ENCODE measurements around the gene GID4. TPM values are rescaled to one million over a fixed set of nuclear protein-coding genes. Genes with fewer than 3 reads are reported as not detected.

GID4 gene
- polyA plus RNA-seq, 1 donor, result 9.9 TPM

DNA sequence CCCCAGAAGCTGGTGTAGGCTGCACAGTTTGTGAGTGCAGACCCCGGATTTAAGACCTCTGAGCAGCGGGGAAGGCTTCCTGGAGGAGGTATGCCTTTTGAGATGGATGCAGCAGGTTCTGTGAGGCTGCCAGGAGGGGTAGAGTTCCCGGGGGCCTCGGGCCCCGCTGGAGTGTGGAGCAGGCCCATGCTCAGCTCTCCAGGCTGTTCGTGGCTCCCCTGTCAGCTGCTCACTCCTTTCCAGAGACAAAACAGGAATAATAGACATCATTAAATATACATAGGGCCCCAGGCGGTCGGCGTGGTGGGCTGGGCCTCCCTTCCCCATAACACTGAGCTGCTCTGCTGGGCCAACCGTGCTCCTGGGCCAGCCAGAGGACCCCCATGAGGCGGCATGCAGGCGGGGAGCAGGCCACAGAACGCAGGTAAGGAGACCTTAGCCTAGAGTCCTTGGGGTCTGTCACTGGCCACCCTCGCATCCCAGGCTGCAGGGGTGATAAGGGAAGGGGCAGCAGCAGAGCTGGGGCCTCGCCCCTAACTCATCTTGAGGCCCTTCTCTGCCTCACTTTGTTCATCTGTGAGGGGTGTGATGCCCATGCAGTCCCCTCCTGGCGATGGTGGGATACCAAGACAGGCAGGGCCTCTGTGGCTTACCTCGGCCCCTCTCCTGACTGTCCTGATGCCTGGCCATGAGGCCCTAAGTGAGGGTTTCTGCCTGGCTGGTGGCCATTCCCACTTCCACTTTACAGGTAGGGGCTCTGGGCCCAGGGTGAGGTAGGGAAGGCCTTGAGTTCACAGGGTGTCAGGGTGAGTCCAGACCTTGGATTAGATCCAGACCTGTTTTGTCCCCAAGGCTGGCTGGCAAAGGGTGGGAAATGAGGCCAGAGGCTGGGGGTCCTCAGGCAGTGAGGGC lies 69.4 kb downstream of the GID4 start, which contains the start of gene MYO15A:
MYO15A (plus strand) TSS at position 356 of the 912 bp plus-strand sequence. CDS start 10,045 bp downstream, outside the sequence.
- H3K36me3 ChIP-seq (ENCODE audit: control insufficient read depth, insufficient read depth, low read length), result peaks cover 40% of the 10 kb centered on the region
- WGBS (ENCODE audit: insufficient coverage, low lambda C conversion rate), result no CpG with 5 or more reads among the region's 17 CpGs
- H3K4me1 ChIP-seq (ENCODE audit: control insufficient read depth, insufficient read depth, low read length), result no peaks in the 10 kb centered on the region
- no peak within 1 kb of the TSS for H3K27ac ChIP-seq (ENCODE audit: low read length)
- DNase-seq, result no peak
- H3K27me3 ChIP-seq (ENCODE audit: control insufficient read depth, insufficient read depth, low read length), result no peaks in the 10 kb centered on the region
- H3K4me3 ChIP-seq (ENCODE audit: low read length), result no peak within 1 kb of the TSS
- H3K9me3 ChIP-seq (ENCODE audit: control insufficient read depth, low read depth, low read length), result no peaks in the 10 kb centered on the region

DNA sequence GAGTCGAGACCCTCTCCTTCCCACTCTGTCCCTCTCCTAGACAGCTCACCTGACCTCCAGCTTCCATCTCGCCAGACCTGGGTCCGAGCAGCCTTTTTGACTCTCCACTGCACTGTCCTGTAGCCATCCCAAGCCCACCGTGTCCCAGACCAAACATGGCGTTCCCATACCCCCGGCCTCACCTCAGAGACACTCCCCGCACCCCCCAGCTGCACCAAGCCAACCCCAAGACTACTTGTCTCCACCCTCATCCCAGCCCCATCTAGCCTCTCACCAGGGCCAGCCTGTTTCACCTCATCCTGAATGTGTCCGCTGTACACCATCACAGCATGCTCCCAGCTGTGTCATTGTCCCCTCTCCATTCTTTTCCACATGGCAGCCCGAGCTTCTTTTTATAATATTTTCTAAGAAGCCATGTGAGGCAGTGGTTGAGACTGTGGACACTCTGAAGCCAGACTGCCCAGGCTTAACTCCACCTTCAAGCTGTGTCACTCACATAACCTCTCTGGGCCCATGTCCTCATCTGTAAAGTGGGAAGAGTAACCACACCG lies 70.8 kb downstream of the GID4 start:
- Histone ChIP-seq H3K27ac (ENCODE audit: low read length) (no peak overlapping the region), H3K36me3 (ENCODE audit: control insufficient read depth, insufficient read depth, low read length) (peaks cover 27% of the 10 kb centered on the region), H3K9me3 (ENCODE audit: control insufficient read depth, low read depth, low read length) (no peaks in the 10 kb centered on the region), H3K4me1 (ENCODE audit: control insufficient read depth, insufficient read depth, low read length) (no peaks in the 10 kb centered on the region), H3K27me3 (ENCODE audit: control insufficient read depth, insufficient read depth, low read length) (no peaks in the 10 kb centered on the region), H3K4me3 (ENCODE audit: low read length) (no peak overlapping the region)
- WGBS (ENCODE audit: insufficient coverage, low lambda C conversion rate), result 0% methylated on average over 1 of the region's 10 CpGs
- no peak for DNase-seq

DNA sequence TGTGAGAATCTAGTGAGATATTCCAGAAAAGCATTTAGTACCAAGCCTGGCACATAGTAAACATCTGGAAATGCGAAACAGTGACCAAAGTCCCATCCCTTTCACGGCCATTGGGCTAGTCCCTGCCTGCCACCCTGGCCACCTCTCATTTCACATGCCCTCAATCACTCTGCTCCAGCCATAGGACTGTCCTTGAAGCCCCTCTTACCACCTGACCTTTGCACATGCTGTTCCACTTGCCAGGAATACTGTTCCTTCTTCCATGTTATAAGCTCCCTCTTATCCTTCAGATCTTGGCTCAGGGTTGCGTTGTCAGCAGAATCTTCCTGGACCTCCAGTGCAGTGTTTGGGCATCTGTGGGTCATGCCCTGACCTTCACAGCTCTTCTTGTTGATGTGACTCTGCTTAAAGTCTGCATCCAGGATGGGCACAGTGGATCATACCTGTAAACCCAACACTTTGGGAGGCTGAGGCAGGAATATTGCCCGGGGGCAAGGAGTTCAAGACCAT lies 71.5 kb downstream of the GID4 start:
- no CpG with 5 or more reads among the region's 4 CpGs for WGBS (ENCODE audit: insufficient coverage, low lambda C conversion rate)
- no peak for DNase-seq
- H3K36me3 ChIP-seq (ENCODE audit: control insufficient read depth, insufficient read depth, low read length), result peaks cover 22% of the 10 kb centered on the region
- no peak overlapping the region for H3K4me3 ChIP-seq (ENCODE audit: low read length)
- no peaks in the 10 kb centered on the region for H3K4me1 ChIP-seq (ENCODE audit: control insufficient read depth, insufficient read depth, low read length)
- no peaks in the 10 kb centered on the region for H3K27me3 ChIP-seq (ENCODE audit: control insufficient read depth, insufficient read depth, low read length)
- H3K27ac ChIP-seq (ENCODE audit: low read length), result no peak overlapping the region
- H3K9me3 ChIP-seq (ENCODE audit: control insufficient read depth, low read depth, low read length), result no peaks in the 10 kb centered on the region

DNA sequence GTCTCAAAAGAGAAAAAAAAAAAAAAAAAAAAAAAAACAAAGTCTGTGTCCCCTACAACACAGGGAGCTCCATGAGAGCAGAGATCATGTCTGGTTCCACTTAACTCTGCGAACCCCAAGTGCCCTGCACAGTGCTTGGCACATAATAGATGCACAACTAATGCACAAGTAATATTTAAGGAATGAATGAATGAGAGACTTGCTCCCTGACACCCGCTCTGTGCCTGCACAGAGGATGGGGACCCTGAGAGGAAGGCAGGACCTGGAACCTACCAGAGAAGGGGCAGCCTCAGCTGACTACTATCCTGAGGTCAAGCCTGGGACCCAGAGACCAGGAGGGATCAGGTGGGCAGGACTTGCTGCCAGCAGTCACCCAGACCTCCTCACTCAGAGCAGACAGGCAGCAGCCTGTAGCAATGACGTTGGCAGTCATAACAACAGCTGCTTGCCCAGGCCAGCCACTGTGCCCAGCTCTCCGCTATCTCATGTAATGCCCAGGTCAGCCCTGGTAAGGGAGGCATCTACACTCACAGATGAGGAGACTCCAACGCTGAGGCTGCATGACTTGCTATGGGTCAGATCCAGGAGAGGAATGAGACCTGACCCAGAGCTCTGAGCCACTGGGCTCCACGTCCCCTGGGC lies 72.2 kb downstream of the GID4 start:
- no peaks in the 10 kb centered on the region for H3K9me3 ChIP-seq (ENCODE audit: control insufficient read depth, low read depth, low read length)
- no peak for DNase-seq
- no peaks in the 10 kb centered on the region for H3K27me3 ChIP-seq (ENCODE audit: control insufficient read depth, insufficient read depth, low read length)
- H3K4me1 ChIP-seq (ENCODE audit: control insufficient read depth, insufficient read depth, low read length), result no peaks in the 10 kb centered on the region
- no peak overlapping the region for H3K27ac ChIP-seq (ENCODE audit: low read length)
- 100% methylated on average over 1 of the region's 6 CpGs for WGBS (ENCODE audit: insufficient coverage, low lambda C conversion rate)
- H3K4me3 ChIP-seq (ENCODE audit: low read length), result no peak overlapping the region
- H3K36me3 ChIP-seq (ENCODE audit: control insufficient read depth, insufficient read depth, low read length), result peaks cover 14% of the 10 kb centered on the region

DNA sequence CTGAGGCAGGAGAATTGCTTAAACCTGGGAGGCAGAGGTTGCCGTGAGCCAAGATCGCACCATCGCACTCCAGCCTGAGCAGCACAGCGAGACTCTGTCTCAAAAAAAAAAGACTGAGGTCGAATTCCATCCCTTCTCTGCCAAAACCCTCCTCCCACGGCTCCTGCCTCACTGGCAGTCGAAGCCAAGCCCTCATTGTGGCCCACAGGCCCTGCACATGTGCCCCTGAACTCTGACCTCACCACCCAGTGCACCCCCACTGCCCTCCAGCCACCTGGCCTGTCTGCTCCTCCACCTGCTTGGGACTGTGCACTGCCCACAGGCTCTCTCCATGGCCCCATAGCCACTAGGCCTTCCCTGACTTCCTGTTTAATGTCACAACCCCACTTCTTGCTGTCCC lies 76.3 kb downstream of the GID4 start:
- no peaks in the 10 kb centered on the region for H3K27me3 ChIP-seq (ENCODE audit: control insufficient read depth, insufficient read depth, low read length)
- H3K36me3 ChIP-seq (ENCODE audit: control insufficient read depth, insufficient read depth, low read length), result no peaks in the 10 kb centered on the region
- H3K27ac ChIP-seq (ENCODE audit: low read length), result no peak overlapping the region
- DNase-seq, result no peak
- H3K4me3 ChIP-seq (ENCODE audit: low read length), result no peak overlapping the region
- no peaks in the 10 kb centered on the region for H3K4me1 ChIP-seq (ENCODE audit: control insufficient read depth, insufficient read depth, low read length)
- peaks cover 22% of the 10 kb centered on the region for H3K9me3 ChIP-seq (ENCODE audit: control insufficient read depth, low read depth, low read length)
- WGBS (ENCODE audit: insufficient coverage, low lambda C conversion rate), result no CpG with 5 or more reads among the region's 7 CpGs

DNA sequence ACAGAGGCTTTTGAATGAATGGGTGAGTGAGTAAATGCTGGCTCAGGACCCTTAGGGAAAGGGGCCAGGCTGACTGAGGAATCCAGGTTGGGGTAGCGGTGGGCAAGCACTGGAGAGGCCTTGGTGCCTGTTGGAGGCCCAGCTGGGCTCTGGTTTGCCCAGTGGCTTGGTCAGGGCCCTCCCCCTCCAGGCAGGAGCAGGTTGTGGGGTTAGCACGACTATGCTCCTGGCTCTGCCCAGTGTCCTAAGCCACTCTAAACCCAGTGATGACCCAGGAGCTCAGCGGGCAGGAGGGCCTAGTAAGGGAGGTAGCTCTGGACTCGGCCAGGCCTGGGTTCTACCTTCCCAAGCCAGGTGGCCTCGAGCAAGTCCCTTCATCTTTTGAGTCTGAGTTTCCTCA lies 76.9 kb downstream of the GID4 start:
- Histone ChIP-seq H3K36me3 (ENCODE audit: control insufficient read depth, insufficient read depth, low read length) (no peaks in the 10 kb centered on the region), H3K27me3 (ENCODE audit: control insufficient read depth, insufficient read depth, low read length) (no peaks in the 10 kb centered on the region), H3K4me1 (ENCODE audit: control insufficient read depth, insufficient read depth, low read length) (no peaks in the 10 kb centered on the region), H3K4me3 (ENCODE audit: low read length) (no peak overlapping the region), H3K9me3 (ENCODE audit: control insufficient read depth, low read depth, low read length) (peaks cover 22% of the 10 kb centered on the region), H3K27ac (ENCODE audit: low read length) (no peak overlapping the region)
- no CpG with 5 or more reads among the region's 5 CpGs for WGBS (ENCODE audit: insufficient coverage, low lambda C conversion rate)
- DNase-seq, result no peak

DNA sequence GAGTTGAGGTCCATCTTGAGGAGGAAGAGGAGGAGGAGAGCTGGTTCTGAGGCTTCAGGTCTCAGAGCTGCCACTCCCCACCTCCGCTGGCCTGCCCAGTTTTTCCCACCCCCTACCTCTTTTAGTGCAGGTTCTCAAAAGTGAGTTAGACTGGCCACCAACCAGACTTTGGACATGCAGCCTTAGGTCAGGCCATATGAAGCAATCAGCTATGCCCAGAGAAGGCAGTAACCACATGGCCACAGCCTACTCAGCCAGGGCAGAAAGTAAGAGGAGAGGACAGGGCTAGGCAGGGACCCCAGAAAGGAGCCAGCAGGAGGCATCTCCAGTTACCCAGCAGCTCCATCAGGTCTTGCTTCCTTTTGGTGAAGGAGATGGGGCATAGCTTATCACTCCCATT lies 78.3 kb downstream of the GID4 start:
- Histone ChIP-seq H3K4me3 (ENCODE audit: low read length) (no peak overlapping the region), H3K27me3 (ENCODE audit: control insufficient read depth, insufficient read depth, low read length) (no peaks in the 10 kb centered on the region), H3K9me3 (ENCODE audit: control insufficient read depth, low read depth, low read length) (peaks cover 22% of the 10 kb centered on the region), H3K27ac (ENCODE audit: low read length) (no peak overlapping the region), H3K36me3 (ENCODE audit: control insufficient read depth, insufficient read depth, low read length) (no peaks in the 10 kb centered on the region), H3K4me1 (ENCODE audit: control insufficient read depth, insufficient read depth, low read length) (no peaks in the 10 kb centered on the region)
- no CpG with 5 or more reads among the region's 1 CpG for WGBS (ENCODE audit: insufficient coverage, low lambda C conversion rate)
- DNase-seq, result no peak

Other genes starting within 250 kb of the GID4 start
- 79.1 TPM for gene SREBF1, start 202.4 kb upstream of the GID4 start, polyA plus RNA-seq
- gene TOM1L2, start 67.0 kb upstream of the GID4 start, polyA plus RNA-seq, result 31.1 TPM
- gene DRC3, start 66.5 kb upstream of the GID4 start, polyA plus RNA-seq, result 5.7 TPM
- gene ATPAF2, start 240 bp upstream of the GID4 start, polyA plus RNA-seq, result 24.8 TPM
- 38.1 TPM for gene DRG2, start 48.5 kb downstream of the GID4 start, polyA plus RNA-seq
- gene MYO15A, start 69.3 kb downstream of the GID4 start, polyA plus RNA-seq, result 2.0 TPM
- gene ALKBH5, start 144.4 kb downstream of the GID4 start, polyA plus RNA-seq, result 59.0 TPM
- gene LLGL1, start 186.2 kb downstream of the GID4 start, polyA plus RNA-seq, result 16.1 TPM
- 161 TPM for gene FLII, start 219.3 kb downstream of the GID4 start, polyA plus RNA-seq
- 10.7 TPM for gene MIEF2, start 221.3 kb downstream of the GID4 start, polyA plus RNA-seq

All from large intestine (tissue), 3 donors.